G401 (cell line): ENCODE data around the gene NXNL1. TPM values are rescaled to one million over a fixed set of nuclear protein-coding genes. Genes with fewer than 3 reads are reported as not detected.
A peak's percentile ranks its signal among the peaks of the same experiment; 100 is the strongest.
"Not testable (repeated sequence)": the region's sequence is repeated elsewhere in the genome, so short reads cannot be mapped to it uniquely, and the experiment has no call there.

Experiments used
- DNase-seq: peaks from one replicate; pipeline ENCODE4 v3.0.0-alpha.2; 2015; ENCODE audit warnings: low spot score
- in situ Hi-C: cut with HindIII; loops from 2 replicates; pipeline ENCODE4 v1.10.0; 2016; ENCODE audit warnings: low sequenced_read_pairs, mixed read lengths
- total RNA-seq: library from RNA; depleted of rRNA; stranded (reverse); fragments of >200 nt; shearing (Covaris generic); gene quantifications from 2 replicates; pipeline ENCODE4 v1.2.3, GENCODE V29; 2014

NXNL1 gene
- total RNA-seq, 1 experiment from 2014 or later, result not detected

- in situ Hi-C loops, result no loop called here
- no peak for DNase-seq
Observed at GRCh38 chr19:17487284-17488121, 26.8 kb upstream of the NXNL1 start.

GRCh38 chr19:17486545-17487240 is 26.0 kb upstream of the NXNL1 start:
- in situ Hi-C loops, result no loop called here
- no peak for DNase-seq

GRCh38 chr19:17484520-17485185 is 23.9 kb upstream of the NXNL1 start:
- in situ Hi-C loops, result no loop called here
- DNase-seq, result no peak

DNA sequence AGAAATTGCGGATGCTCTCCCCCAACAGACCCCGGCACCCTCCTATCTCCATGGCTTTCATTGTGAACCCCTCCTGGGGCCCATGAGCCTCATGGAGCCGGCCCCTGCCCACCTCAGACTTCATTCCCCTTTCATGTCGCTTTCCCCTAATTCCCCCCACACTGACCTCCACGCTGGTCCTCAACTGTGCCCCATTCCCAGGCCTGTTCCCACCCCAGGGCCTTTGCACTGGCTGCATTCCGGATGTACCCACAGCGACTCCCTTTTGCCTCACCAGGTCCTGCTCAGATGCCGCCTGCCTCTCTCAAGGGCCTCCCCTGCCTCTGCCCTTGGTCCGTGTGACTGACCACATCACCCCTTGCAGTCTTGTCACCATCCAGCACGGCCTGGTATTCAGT is 22.9 kb upstream of the NXNL1 start:
- DNase-seq, result no peak
- in situ Hi-C loops, result no loop called here

DNA sequence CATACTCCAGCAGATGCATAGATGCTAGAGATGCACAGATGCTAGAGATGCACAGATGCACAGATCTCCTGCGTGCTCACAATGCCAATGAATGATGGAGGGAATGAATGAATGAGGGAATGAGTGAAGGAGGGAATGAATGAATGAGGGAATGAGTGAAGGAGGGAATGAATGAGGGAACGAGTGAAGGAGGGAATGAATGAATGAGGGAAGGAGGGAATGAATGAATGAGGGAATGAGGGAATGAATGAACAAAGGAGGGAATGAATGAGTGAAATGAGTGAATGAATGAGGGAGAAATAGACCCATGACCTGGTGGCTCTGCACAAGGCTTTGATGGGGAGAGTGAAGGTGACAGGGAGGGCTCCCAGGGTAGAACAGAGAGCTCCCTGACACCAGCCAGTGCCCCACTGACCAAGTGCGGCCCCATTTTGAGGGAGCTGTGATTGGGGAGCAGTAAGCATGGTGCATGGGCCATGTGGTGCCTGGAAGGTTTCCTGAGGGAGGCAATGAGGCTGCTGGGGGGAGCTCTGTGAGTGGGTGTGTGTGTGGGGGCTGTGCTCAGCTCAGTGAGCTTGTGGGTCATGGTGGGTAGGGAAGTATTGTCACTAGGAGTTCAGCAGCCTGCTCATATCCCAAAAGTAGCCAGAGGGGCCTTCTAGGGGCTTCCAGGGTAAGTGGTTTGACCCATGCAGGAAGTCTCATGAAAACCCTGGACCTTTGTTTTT is 22.3 kb upstream of the NXNL1 start:
- no peak for DNase-seq
- in situ Hi-C loops, result no loop called here

DNA sequence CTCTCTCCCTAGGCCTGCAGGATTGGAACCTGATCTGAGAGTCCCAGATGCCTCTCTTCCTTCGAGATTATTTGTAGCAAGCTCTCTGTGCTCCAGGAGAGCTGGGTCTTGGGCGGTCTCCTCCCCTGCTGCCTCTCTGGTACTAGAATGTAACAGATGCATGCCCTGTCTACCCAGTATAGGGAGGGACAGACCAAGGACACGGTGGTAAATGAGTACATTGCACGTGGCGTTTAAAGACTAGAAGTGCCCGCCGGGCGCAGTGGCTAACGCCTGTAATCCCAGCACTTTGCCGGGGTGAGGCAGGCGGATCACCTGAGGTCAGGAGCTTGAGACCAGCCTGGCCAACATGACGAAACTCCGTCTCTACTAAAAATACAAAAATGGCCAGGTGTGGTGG is 21.3 kb upstream of the NXNL1 start:
- in situ Hi-C loops, result no loop called here
- DNase-seq, result no peak

GRCh38 chr19:17479325-17479791 is 18.6 kb upstream of the NXNL1 start:
- no peak for DNase-seq

GRCh38 chr19:17475541-17476115 is 14.9 kb upstream of the NXNL1 start:
- DNase-seq, result peak; percentile 44
- in situ Hi-C loops, result no loop called here

More at GRCh38 chr19:17479325-17479791, 18.6 kb upstream of the NXNL1 start:
- in situ Hi-C loops, result no loop called here

- DNase-seq, in situ Hi-C loops: not testable (repeated sequence)
Observed at GRCh38 chr19:17475011-17475540, 14.3 kb upstream of the NXNL1 start.

DNA sequence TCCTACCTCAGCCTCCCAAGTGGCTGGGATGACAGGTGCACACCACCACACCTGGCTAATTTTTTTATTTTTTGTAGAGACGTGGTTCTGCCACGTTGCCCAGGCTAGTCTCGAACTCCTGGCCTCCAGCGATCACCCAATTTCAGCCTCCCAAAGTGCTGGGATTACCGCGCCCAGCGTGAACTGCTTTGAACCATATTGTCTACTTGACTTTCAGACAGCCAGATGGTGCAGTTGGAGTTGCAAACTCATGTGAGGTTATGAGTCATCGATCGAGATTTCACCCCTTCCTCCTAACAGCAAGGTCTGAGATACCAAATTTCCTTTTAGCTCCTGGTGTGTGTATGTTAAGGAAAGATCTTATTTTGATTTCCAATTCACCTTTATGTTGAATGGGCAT is 12.3 kb upstream of the NXNL1 start:
- no peak for DNase-seq
- in situ Hi-C loops, result no loop called here

- in situ Hi-C loops, result no loop called here
- peak; percentile 71 for DNase-seq
Observed at GRCh38 chr19:17471410-17472125, 10.8 kb upstream of the NXNL1 start.

DNA sequence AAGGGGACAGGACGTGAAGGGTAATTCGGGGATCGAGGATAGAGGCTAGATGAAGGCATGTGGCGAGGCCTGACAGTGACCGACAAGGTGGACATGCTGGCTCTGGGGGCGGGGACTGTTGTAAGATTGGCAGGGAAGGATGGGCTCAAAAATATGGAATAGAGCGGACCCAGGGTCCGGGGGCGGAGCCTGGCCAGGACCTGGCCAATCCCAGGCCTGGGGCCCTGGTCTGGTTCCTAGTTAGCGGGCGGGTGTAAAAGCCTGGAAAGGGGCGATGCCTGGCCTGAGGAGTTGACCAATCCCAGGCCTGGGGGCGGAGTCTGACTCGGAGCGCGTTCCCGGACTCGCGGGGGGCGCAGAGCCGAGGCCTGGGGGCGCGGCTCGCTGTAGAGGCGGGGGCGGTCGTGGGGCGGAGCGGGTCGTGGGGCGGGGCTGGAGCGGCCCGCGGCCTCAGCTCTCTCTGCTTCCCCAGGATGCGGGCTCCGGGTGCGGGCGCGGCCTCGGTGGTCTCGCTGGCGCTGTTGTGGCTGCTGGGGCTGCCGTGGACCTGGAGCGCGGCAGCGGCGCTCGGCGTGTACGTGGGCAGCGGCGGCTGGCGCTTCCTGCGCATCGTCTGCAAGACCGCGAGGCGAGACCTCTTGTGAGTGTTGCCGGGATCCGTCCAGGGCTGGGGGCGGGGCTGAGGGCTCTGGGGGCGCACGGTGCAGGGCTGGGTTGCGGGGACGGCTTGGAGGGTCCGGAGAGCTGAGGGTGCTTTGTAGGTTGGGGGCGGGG is 9.5 kb upstream of the NXNL1 start, which contains the start of gene SLC27A1:
SLC27A1 (plus strand) TSS at position 457 of the 774 bp plus-strand sequence; CDS start at position 474, 17 bp downstream.
- DNase-seq, result peak; percentile 100
- in situ Hi-C loops, result no loop called here

GRCh38 chr19:17469481-17470067 is 8.8 kb upstream of the NXNL1 start:
- peak; percentile 97 for DNase-seq
- in situ Hi-C loops, result no loop called here

- DNase-seq, result no peak
- in situ Hi-C loops, result no loop called here
Observed at GRCh38 chr19:17469092-17469480, 8.4 kb upstream of the NXNL1 start.

- in situ Hi-C loops, result no loop called here
- DNase-seq, result peak; percentile 41
Observed at GRCh38 chr19:17468302-17469091, 7.8 kb upstream of the NXNL1 start.
